PC-3 (cell line): Measurements from ENCODE around the gene SAMD11.

Experiments
- CTCF ChIP-seq: fragments of 300-600 bp; sonication (generic); conservative IDR thresholded peaks from 2 replicates; pipeline ENCODE4 v1.5.1; 2017; ENCODE audit warnings: antibody characterized with exemption, low read depth, mild to moderate bottlenecking, low read length
- EZH2 ChIP-seq: fragments of 300-600 bp; sonication (generic); IDR thresholded peaks from one replicate; pipeline ENCODE4 v1.6.1; 2017; ENCODE audit warnings: antibody characterized with exemption, mild to moderate bottlenecking, low read length; ENCODE audit not compliant: unreplicated experiment

DNA sequence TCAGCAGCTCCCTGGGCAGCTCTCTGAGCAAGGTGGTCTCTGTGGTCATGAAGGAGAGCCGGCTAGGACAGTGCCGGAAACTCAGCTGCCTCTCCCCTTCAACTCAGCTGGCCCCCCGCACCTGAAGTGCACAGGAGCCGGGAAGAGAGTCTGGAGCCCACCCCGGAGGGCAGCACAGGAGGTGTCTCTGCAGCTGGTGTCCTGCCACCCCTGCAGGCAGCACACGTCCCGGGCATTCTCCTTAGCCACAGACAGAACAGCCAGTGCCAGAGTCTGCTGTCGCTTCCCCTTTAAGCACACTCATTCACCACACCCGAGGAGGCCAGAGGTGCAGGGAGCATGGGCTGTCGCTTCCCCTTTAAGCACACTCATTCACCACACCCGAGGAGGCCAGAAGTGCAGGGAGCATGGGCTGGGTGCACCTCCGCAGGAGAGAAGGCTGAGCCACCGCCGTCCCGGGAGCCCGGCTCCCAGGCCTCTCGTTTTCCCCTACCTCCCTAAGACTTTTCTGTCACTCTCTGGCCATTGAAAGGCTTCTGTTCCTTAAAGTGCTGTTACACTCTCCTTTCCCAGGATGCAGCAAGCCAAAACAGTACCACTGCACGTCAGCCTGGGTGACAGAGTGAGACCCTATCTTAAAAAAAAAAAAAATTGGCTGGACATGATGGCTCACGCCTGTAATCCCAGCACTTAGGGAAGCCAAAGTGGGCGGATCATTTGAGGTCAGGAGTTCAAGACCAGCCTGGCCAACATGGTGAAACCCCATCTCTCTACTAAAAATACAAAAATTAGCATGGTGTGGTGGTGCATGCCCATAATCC is 16.9 kb upstream of the SAMD11 start:
- TF ChIP-seq EZH2 = no peak
- TF ChIP-seq CTCF = no peak
